A549 (cell line): Measurements from ENCODE around the gene CDKN2AIPNL. TPM values are rescaled to one million over a fixed set of nuclear protein-coding genes. Genes with fewer than 3 reads are reported as not detected.

Source experiments
- ATAC-seq, 2 experiments: fragments of 200-7000 bp in 1 of 2; fragments of >200 bp in 1 of 2; cut with Nextera tagmentation in 1 of 2; cut with Tn5 transposase in 1 of 2; 3 replicates each; pipeline versions ENCODE4 v1.8.0 to v1.9.1; 2018 to 2020; ENCODE audit warnings: mild to moderate bottlenecking in 1 of 2, moderate library complexity in 1 of 2
- CTCF ChIA-PET: fragments of 300-600 bp; sonication (Branson Sonifier 250); formaldehyde crosslinking; extraction: SDS; loops from one replicate; lab custom pipeline; 2021; ENCODE audit warnings: antibody characterized with exemption, inconsistent platforms; lab: Yijun Ruan, JAX
- POLR2A ChIA-PET: fragments of 350-600 bp; formaldehyde crosslinking; extraction: SDS; loops from one replicate; lab custom pipeline; 2021; ENCODE audit warnings: antibody characterized with exemption, inconsistent platforms; lab: Yijun Ruan, JAX
- DNase-seq, 2 experiments: peaks; one replicate each; pipeline versions ENCODE4 v3.0.0 to v3.0.0-alpha.2; 2011 to 2016; ENCODE audit warnings: low read depth in 1 of 2, low spot score in 1 of 2
- FAIRE-seq: peaks from 2 replicates; lab custom pipeline; 2011; peaks lifted over from hg19 to GRCh38; lab: Jason Lieb, UNC
- H3K27ac ChIP-seq, 2 experiments: fragments of >200 bp; sonication (Bioruptor Twin); formaldehyde crosslinking; 3 replicates each; pipeline ENCODE4 v1.5.1; 2016 to 2017
- H3K4me1 ChIP-seq: fragments of >200 bp; sonication (Bioruptor Twin); formaldehyde crosslinking; 3 replicates; pipeline ENCODE4 v1.6.1; 2016
- H3K4me2 ChIP-seq: fragments of >200 bp; sonication (Bioruptor Twin); formaldehyde crosslinking; 3 replicates; pipeline ENCODE4 v1.6.1; 2016
- H3K4me3 ChIP-seq: fragments of >200 bp; sonication (Bioruptor Twin); formaldehyde crosslinking; 3 replicates; pipeline ENCODE4 v1.5.1; 2016
- H3K9me3 ChIP-seq: fragments of >200 bp; sonication (Bioruptor Twin); formaldehyde crosslinking; 3 replicates; pipeline ENCODE4 v1.6.1; 2016
- BHLHE40 ChIP-seq: IDR thresholded peaks from 2 replicates; pipeline ENCODE4 v1.6.1; 2012; ENCODE audit warnings: low read depth, low read length, inconsistent platforms
- CBX2 ChIP-seq: fragments of 200-600 bp; sonication (generic); IDR thresholded peaks from 2 replicates; pipeline ENCODE4 v1.6.1; 2016; ENCODE audit warnings: low read depth, mild to moderate bottlenecking, borderline replicate concordance
- CEBPB ChIP-seq, 2 experiments: fragments of >200 bp in 1 of 2; sonication (Bioruptor Twin) in 1 of 2; formaldehyde crosslinking in 1 of 2; IDR thresholded peaks; 2 replicates each; pipeline ENCODE4 v1.6.1; 2012 to 2016
- CHD2 ChIP-seq: fragments of 150-350 bp; IDR thresholded peaks from 2 replicates; pipeline ENCODE4 v1.6.1; 2014; ENCODE audit warnings: low read length; ENCODE audit not compliant: partially characterized antibody
- CHD4 ChIP-seq: fragments of 200-600 bp; sonication (generic); IDR thresholded peaks from 2 replicates; pipeline ENCODE4 v1.6.1; 2016; ENCODE audit warnings: antibody characterized with exemption, mild to moderate bottlenecking, borderline replicate concordance
- CTCF ChIP-seq: fragments of >200 bp; sonication (Bioruptor Twin); formaldehyde crosslinking; IDR thresholded peaks from 3 replicates; pipeline ENCODE4 v1.5.1; 2016
- EHMT2 ChIP-seq: fragments of 200-600 bp; sonication (generic); IDR thresholded peaks from 2 replicates; pipeline ENCODE4 v1.6.1; 2016; ENCODE audit warnings: antibody characterized with exemption, low read depth, mild to moderate bottlenecking, moderate library complexity
- ESRRA ChIP-seq: fragments of 150-350 bp; IDR thresholded peaks from 2 replicates; pipeline ENCODE4 v1.6.1; 2014; ENCODE audit warnings: mild to moderate bottlenecking, low read length, borderline replicate concordance
- FOXS1 ChIP-seq: fragments of 250-450 bp; sonication (Bioruptor Pico); IDR thresholded peaks from 2 replicates; pipeline ENCODE4 v1.5.0; 2020; ENCODE audit warnings: mild to moderate bottlenecking, moderate library complexity
- GATA3 ChIP-seq: IDR thresholded peaks from 2 replicates; pipeline ENCODE4 v1.6.1; 2012; ENCODE audit warnings: borderline replicate concordance
- HDAC2 ChIP-seq: fragments of 200-600 bp; sonication (generic); IDR thresholded peaks from 2 replicates; pipeline ENCODE4 v1.6.1; 2016
- HOXA7 ChIP-seq: fragments of 250-450 bp; sonication (Bioruptor Pico); IDR thresholded peaks from 2 replicates; pipeline ENCODE4 v1.5.0; 2020; ENCODE audit warnings: mild to moderate bottlenecking, moderate library complexity
- HOXB5 ChIP-seq: fragments of 250-450 bp; sonication (Bioruptor Pico); IDR thresholded peaks from 2 replicates; pipeline ENCODE4 v1.5.0; 2020; ENCODE audit warnings: mild to moderate bottlenecking, moderate library complexity
- JUN ChIP-seq, 2 experiments: fragments of >200 bp; sonication (Bioruptor Twin); formaldehyde crosslinking; IDR thresholded peaks; 2 replicates in 1 of 2; 3 replicates in 1 of 2; pipeline ENCODE4 v1.6.1; 2016 to 2017
- JUNB ChIP-seq: fragments of >200 bp; sonication (Bioruptor Twin); formaldehyde crosslinking; IDR thresholded peaks from 2 replicates; pipeline ENCODE4 v1.6.1; 2016
- MAFK ChIP-seq: fragments of 450-650 bp; IDR thresholded peaks from 2 replicates; pipeline ENCODE4 v1.6.1; 2014; ENCODE audit not compliant: partially characterized antibody
- PHF8 ChIP-seq: fragments of 200-600 bp; sonication (generic); IDR thresholded peaks from 2 replicates; pipeline ENCODE4 v1.6.1; 2016; ENCODE audit warnings: low read depth, mild to moderate bottlenecking, antibody characterized with exemption, moderate library complexity, borderline replicate concordance
- POLR2A ChIP-seq: IDR thresholded peaks from 2 replicates; pipeline ENCODE4 v1.6.1; 2012; ENCODE audit warnings: mild to moderate bottlenecking, low read length
- POLR2AphosphoS2 ChIP-seq: conservative IDR thresholded peaks from 2 replicates; pipeline ENCODE4 v1.6.1; 2012; ENCODE audit warnings: low read length, improper control_type of control experiment, inconsistent platforms
- RARB ChIP-seq: fragments of 250-450 bp; sonication (Bioruptor Pico); IDR thresholded peaks from 2 replicates; pipeline ENCODE4 v1.8.0; 2021; ENCODE audit warnings: mild to moderate bottlenecking, moderate library complexity
- RNF2 ChIP-seq: fragments of 200-600 bp; sonication (generic); IDR thresholded peaks from 2 replicates; pipeline ENCODE4 v1.6.1; 2016; ENCODE audit warnings: low read depth, mild to moderate bottlenecking, antibody characterized with exemption, moderate library complexity, borderline replicate concordance
- SMC3 ChIP-seq: fragments of >200 bp; sonication (Bioruptor Twin); formaldehyde crosslinking; IDR thresholded peaks from 3 replicates; pipeline ENCODE4 v1.6.1; 2018; ENCODE audit warnings: inconsistent platforms
- ZNF302 ChIP-seq: fragments of 250-450 bp; sonication (Bioruptor Pico); IDR thresholded peaks from 2 replicates; pipeline ENCODE4 v1.9.0; 2021; ENCODE audit warnings: inconsistent platforms, mild to moderate bottlenecking, moderate library complexity
- ZSCAN20 ChIP-seq: fragments of 250-450 bp; sonication (Bioruptor Pico); IDR thresholded peaks from 2 replicates; pipeline ENCODE4 v1.8.0; 2022; ENCODE audit warnings: mild to moderate bottlenecking, moderate library complexity
- WGBS: methylation state at CpG from one replicate; pipeline ENCODE4 v1.1.6; 2017; ENCODE audit errors: missing lambda C conversion rate; 5-methylcytosine and 5-hydroxymethylcytosine counted together
- polyA plus RNA-seq, 4 experiments: library from polyadenylated mRNA; depleted of rRNA in 3 of 4; stranded (reverse); fragments of >200 nt; fragmentation: RNase III in 1 of 4; extraction: RNeasy Plus Mini Kit Qiagen cat#74134 plus additional on column Dnase treatment in 1 of 4; gene quantifications; 2 replicates in 3 of 4; 3 replicates in 1 of 4; pipeline ENCODE4 v1.2.3, GENCODE V29; 2011 to 2017

The CDKN2AIPNL gene
- polyA plus RNA-seq, 2 of the 4 experiments (the other 2 are of a cell fraction) = 48.0 to 49.9 TPM

GRCh38 chr5:134459010-134459403, 47.3 kb upstream of the CDKN2AIPNL start:
- CTCF ChIA-PET = interaction anchor here (0.7 to 2.6 kb wide), 6 partner anchors 9 to 68 kb away, joined by 3 to 9 read pairs (median 4); partner anchors contain the start of genes CDKN2AIPNL and JADE2
- FAIRE-seq = no peak
- Histone ChIP-seq H3K4me2 (no peak overlapping the region), H3K4me1 (0 out of 3 replicates have a peak, but pooled peaks cover 5% of the 10 kb centered on the region)
- no peak for TF ChIP-seq FOXS1
- TF ChIP-seq GATA3 = no peak
- no peak for TF ChIP-seq POLR2A
- TF ChIP-seq HDAC2 = no peak
- TF ChIP-seq ESRRA = no peak
- TF ChIP-seq ZNF302 (CRISPR knock-in tag) = no peak
- TF ChIP-seq PHF8 = no peak
- no peak for TF ChIP-seq SMC3
- no peak for TF ChIP-seq JUNB
- TF ChIP-seq ZSCAN20 = no peak
- TF ChIP-seq CHD4 = no peak
- TF ChIP-seq HOXB5 (CRISPR knock-in tag) = no peak
- no peak for TF ChIP-seq EHMT2
- no peak for TF ChIP-seq CTCF
- no peak for TF ChIP-seq HOXA7 (CRISPR knock-in tag)
- TF ChIP-seq CBX2 = no peak
- no peak for TF ChIP-seq POLR2AphosphoS2
- TF ChIP-seq CEBPB (IDR thresholded peaks at IDR 0.05) = no peak
- TF ChIP-seq BHLHE40 = no peak
- TF ChIP-seq, all 56 proteins: peak for 0
- POLR2A ChIA-PET = no interaction called here
- Histone ChIP-seq H3K9me3 (no peaks in the 10 kb centered on the region), H3K27ac (peak overlapping the region in 1 of 2 experiments; percentile 45; a peak in 2 of 6 replicates), H3K4me3 (no peak overlapping the region)
- ATAC-seq (no peak), DNase-seq (no peak)
- WGBS = 95% methylated on average over 8 of the region's 8 CpGs

GRCh38 chr5:134458234-134459009, 46.7 kb upstream of the CDKN2AIPNL start:
- POLR2A ChIA-PET = interaction anchor here (1.3 kb wide), 1 partner anchor 8 kb away, joined by 3 read pairs; no protein-coding TSS in a partner anchor
- FAIRE-seq (no peak), DNase-seq (no peak), ATAC-seq (peak in 1 of 2 experiments; percentile 11; a peak in 2 of 6 replicates)
- Histone ChIP-seq H3K4me3 (no peak overlapping the region), H3K27ac (peak overlapping the region in 1 of 2 experiments; percentile 19; a peak in 1 of 6 replicates), H3K4me1 (0 out of 3 replicates have a peak, but pooled peaks cover 5% of the 10 kb centered on the region), H3K4me2 (no peak overlapping the region), H3K9me3 (no peaks in the 10 kb centered on the region)
- 86% methylated on average over 10 of the region's 10 CpGs for WGBS
- CTCF ChIA-PET = interaction anchor here (0.7 to 2.6 kb wide), 6 partner anchors 10 to 68 kb away, joined by 3 to 9 read pairs (median 4); partner anchors contain the start of genes CDKN2AIPNL and JADE2
- TF ChIP-seq RNF2 (no peak), MAFK (no peak), CHD2 (no peak), JUNB (no peak), RARB (CRISPR knock-in tag) (no peak)

- Histone ChIP-seq H3K27ac (no peak overlapping the region; a peak in 1 of 6 replicates), H3K4me1 (0 out of 3 replicates have a peak, but pooled peaks cover 5% of the 10 kb centered on the region), H3K9me3 (no peaks in the 10 kb centered on the region), H3K4me3 (no peak overlapping the region), H3K4me2 (no peak overlapping the region)
- 75% methylated on average over 3 of the region's 3 CpGs for WGBS
- TF ChIP-seq JUN (IDR thresholded peaks at IDR 0.05) = no peak
- CTCF ChIA-PET = interaction anchor here (2.2 to 2.6 kb wide), 2 partner anchors 46 to 69 kb away, joined by 9 read pairs; partner anchors contain the start of genes CDKN2AIPNL and JADE2
- POLR2A ChIA-PET = interaction anchor here (1.3 kb wide), 1 partner anchor 8 kb away, joined by 3 read pairs; no protein-coding TSS in a partner anchor
- FAIRE-seq = no peak
- no peak for DNase-seq
- no peak; a peak in 1 of 6 replicates for ATAC-seq
Measured at GRCh38 chr5:134457801-134458200, 46.1 kb upstream of the CDKN2AIPNL start.
